ENCODE results near the gene GTPBP3.

GRCh38 chr19:17296273-17296672, 41.1 kb upstream of the GTPBP3 start:
- TF ChIP-seq, protein P1, sequence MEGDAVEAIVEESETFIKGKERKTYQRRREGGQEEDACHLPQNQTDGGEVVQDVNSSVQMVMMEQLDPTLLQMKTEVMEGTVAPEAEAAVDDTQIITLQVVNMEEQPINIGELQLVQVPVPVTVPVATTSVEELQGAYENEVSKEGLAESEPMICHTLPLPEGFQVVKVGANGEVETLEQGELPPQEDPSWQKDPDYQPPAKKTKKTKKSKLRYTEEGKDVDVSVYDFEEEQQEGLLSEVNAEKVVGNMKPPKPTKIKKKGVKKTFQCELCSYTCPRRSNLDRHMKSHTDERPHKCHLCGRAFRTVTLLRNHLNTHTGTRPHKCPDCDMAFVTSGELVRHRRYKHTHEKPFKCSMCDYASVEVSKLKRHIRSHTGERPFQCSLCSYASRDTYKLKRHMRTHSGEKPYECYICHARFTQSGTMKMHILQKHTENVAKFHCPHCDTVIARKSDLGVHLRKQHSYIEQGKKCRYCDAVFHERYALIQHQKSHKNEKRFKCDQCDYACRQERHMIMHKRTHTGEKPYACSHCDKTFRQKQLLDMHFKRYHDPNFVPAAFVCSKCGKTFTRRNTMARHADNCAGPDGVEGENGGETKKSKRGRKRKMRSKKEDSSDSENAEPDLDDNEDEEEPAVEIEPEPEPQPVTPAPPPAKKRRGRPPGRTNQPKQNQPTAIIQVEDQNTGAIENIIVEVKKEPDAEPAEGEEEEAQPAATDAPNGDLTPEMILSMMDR (conservative IDR thresholded peaks at IDR 0.05; ENCODE audit: low read length): 0 out of 2 replicates have a peak, but pooled peaks have one; percentile 15
- TF ChIP-seq EZH2phosphoT487 (IDR thresholded peaks at IDR 0.05; ENCODE audit: borderline replicate concordance, low read depth, low read length): no peak
